NCI-H345 (cell line): ENCODE data around the gene GPR84.
A peak's percentile ranks its signal among the peaks of the same experiment; 100 is the strongest.

Experiments used
- DNase-seq: peaks from one replicate; lab custom pipeline; 2025; lab: John Stamatoyannopoulos, UW

Gene GPR84

GRCh38 chr12:54390668-54391551 lies 26.6 kb upstream of the GPR84 start:
- DNase-seq: peak; percentile 64

- DNase-seq: peak; percentile 43
Measured at GRCh38 chr12:54390176-54390667, 25.9 kb upstream of the GPR84 start.

DNA sequence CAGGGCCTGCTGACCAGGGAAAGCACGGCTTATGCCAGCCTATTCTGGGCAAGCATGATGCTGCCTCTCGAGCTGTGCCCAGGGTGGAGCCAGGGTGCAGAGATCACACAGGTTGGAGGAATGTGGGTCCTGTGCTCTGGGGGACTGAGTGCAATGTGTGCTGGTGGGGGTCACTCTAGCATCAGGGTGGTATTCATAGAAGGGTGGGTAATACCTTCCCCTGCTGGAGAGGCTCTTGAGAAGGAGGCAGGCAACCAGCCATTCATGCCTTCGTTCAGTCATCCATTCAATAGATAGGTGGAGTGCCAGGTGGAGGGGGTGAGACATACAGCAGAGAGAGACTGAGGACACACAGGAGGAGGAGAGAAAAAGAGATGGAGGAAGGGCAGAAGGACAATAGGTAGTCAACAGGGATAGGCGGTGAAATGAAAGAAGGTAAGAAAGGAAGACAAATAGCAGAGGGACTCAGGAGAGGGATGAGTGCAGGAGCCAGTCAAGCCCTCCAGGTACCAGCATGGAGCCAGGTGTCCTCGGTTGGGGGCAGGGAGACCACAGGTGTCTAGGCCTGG lies 25.4 kb upstream of the GPR84 start:
- DNase-seq: peak; percentile 27

GRCh38 chr12:54389134-54389508 lies 24.8 kb upstream of the GPR84 start:
- no peak for DNase-seq

- DNase-seq: no peak
Measured at GRCh38 chr12:54388237-54389133, 24.2 kb upstream of the GPR84 start.

DNA sequence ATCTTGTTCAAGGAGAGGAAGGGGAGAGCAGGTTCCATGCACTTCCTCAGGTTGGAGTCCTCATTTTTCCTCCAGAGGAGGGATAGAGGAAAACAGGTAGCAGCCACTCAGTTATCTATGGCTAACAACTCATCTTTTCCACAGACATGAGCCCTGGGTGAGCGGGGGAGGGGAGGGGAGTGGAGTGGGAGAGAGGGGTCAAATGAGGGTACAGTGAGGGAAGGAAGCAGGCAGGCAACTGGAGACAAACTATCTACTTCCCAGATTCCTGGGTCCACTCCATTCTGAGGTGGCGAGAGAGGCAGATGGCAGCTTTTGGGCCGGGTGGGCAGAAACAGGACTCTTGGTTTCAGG lies 22.8 kb upstream of the GPR84 start:
- no peak for DNase-seq

DNA sequence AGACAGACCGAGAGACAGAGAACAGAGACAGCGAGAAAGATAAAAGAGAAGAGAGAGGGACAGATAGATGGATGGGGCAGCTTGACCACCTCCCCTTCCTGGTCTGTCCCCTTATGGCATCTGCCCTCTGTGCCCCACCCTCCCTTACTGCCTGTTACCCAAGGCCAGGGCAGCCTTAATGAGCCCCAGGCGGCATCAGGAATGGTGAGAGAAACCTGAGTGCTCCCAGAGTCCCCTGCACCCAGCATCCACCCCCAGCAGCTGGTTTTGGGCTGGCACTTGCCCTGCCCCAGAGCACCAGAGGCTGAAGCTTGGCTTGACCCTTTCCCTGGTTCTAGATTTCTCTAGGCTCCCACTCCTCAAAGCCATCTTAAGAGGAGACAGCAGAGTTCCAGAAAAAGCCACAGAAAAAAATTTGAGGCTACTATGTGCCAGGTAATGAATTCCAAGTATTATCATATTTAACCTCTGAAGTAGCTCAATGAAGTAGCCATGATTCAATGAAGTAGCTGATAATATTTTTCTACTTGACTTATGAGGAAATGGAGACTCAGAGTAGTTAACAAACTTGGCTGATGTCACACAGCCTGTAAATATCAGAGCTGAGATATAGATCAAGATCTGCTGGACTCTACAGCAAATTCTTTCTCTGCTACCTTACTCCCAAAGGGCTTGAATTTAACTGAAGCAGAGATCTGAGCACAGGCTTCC lies 22.3 kb upstream of the GPR84 start:
- no peak for DNase-seq

- DNase-seq: no peak
Measured at GRCh38 chr12:54385251-54385914, 21.1 kb upstream of the GPR84 start.

DNA sequence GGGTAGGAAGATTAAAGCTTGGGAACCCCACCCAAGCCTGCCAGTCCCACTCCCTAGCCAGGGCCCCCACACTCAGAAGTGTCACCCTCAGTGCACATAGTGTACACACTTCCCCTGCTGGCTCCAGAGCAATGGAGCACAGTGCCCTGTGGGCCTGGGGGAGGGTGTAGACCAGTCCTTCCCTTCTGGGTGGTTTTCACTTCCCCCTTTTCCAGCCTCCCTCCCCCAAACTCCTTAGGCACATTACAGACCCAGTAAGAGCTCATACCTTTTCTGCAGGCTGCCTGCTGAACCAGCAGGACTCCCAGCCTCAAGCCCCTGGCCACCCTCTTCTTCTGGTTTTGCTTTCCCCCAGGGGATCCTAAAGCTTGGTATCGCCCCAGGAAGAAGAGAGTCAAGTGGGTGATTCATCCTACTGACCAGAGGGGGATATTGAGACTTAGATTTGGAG lies 20.3 kb upstream of the GPR84 start, which contains the start of gene ZNF385A:
ZNF385A (minus strand) TSS at position 143 of the 451 bp plus-strand sequence. CDS start 219 bp downstream, outside the sequence.
- no peak for DNase-seq

- no peak for DNase-seq
Measured at GRCh38 chr12:54383041-54383609, 18.8 kb upstream of the GPR84 start.

GRCh38 chr12:54381136-54381535 lies 16.9 kb upstream of the GPR84 start:
- no peak for DNase-seq

DNA sequence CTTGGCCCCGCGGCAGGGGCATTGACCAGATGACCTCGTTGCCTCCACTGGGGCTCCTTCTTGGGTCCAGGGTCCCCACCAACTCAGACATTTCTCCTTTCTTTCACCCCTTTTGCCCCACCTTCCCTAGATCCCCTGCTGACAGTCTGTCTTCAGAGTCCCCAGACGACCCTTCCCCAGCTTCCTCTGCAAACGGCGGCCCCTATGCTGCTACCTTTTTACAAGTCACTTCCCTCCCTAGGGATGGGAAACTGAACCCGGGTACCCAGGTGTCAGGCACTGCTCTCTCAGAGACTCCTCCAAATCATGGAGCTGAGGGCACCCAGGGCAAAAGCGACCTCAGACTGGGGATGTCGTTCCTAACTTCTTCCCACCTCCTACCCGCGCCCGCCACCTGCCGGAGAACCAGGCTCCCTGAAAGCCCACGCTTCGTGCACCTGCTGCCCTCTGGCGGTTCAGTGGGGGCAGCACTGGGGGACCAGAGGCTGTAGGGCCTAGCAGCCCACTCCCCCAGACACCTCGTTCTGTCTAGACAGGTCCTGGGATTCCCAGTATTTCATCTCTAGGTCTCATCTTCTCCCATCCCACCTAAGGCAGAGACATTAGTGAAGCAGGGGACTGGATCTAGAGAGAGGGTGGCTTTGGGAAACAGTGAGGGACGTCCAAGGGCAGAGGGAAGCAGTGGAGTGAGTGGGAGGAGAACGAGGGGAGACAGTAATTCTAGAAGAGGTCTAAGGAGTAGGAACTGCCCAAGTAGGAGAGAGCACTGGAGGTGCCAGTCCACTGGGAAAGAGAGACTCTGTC lies 15.3 kb upstream of the GPR84 start:
- DNase-seq: peak; percentile 86

DNA sequence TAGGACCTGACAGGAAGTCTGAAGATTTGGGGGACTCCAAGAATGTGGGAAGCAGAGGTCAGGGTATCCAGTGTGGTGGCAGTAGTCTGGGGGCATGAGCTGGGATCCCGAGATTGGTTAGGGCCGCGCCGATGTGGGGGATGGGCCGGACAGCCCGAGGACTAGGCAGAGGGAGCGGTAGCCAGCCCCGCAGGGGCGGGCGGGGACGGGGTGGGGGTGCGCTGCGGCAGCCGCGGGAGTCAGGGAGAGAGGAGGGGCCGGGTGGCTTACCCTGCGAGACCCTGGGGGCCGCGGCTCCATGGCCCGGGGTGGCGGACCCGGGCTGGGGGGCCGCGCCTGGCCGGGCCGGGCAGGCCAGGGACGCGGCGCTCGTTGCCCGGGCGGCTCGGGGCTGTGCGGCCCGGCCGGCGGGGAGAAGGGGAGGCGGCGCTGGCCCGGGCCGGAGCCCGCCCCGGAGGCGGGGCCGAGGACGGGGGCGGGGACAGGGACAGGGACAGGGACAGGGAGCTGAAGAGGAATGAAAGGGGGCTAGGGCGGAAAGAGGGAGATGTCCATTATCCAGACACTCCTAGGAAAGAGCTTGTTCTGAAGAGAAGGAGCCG lies 14.6 kb upstream of the GPR84 start:
- peak; percentile 55 for DNase-seq

GRCh38 chr12:54377797-54378515 lies 13.7 kb upstream of the GPR84 start:
- no peak for DNase-seq

- DNase-seq: no peak
Measured at GRCh38 chr12:54377007-54377406, 12.7 kb upstream of the GPR84 start.

DNA sequence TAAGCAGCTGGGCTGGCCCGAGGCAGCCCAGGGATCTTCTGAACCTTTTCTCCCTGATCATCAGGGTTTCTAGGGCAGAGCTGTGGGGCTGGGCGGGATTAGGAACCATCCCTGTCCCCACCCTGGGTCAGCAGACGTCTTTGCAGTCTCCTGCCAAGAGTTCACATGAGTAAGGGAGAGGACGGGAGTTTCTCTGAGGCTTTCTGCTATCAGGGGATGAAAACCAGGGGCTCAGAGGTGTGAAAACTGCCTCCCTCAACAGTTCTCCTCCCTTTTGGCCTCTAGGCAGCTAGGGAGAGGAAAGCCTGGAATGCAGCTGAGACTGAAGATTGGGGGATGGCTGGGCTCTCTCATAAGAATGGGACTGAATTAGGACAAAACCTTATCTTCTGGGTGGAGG lies 12.3 kb upstream of the GPR84 start:
- no peak for DNase-seq

GRCh38 chr12:54375259-54375579 lies 10.9 kb upstream of the GPR84 start:
- no peak for DNase-seq

DNA sequence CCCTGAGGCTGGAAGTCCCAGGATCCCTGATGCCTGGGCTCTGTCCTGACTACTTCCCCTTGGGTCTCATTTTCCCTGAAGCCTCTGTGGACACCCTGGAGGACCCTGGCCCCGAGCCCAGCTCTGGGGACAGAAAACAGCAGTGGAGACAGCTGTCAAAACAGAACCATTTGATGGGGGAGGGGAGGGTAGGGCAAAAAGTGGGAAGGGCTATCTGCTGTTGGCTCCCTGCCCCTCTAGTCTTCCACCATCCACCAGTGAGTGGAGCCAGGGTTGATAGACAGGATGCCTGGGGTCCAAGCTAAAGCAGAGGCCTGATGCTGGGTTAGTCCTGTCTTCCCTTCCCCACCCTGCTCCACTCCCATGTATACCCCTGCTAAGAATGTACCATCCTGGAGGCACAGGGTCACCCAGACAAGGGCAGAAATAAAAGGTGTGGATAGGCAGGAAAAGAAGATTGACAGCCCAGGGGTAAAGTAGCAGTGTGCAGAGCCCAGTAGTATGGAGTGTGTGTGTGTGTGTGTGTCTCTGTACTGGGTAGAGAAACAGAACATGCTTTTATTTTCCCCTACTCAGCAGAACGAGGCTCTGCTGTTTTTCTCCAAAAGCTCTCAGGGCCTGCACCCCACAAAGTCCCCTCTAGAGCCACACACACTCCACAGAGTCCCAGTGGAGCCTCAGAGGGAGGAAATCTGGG lies 10.4 kb upstream of the GPR84 start:
- DNase-seq: peak; percentile 78
